Activated CD4-positive, alpha-beta T cell treated with anti-CD3 and anti-CD28 coated beads, Interleukin-2, Interleukin-6, amounts not matched to agents 100 ng/mL and 50 ng/mL, durations not matched to agents 16 hours and 8 hours (primary cell): ENCODE data around the gene MAPKAP1.

Source experiments
- DNase-seq: peaks from one replicate; pipeline ENCODE4 v3.0.0-alpha.2; 2020

The MAPKAP1 gene

DNA sequence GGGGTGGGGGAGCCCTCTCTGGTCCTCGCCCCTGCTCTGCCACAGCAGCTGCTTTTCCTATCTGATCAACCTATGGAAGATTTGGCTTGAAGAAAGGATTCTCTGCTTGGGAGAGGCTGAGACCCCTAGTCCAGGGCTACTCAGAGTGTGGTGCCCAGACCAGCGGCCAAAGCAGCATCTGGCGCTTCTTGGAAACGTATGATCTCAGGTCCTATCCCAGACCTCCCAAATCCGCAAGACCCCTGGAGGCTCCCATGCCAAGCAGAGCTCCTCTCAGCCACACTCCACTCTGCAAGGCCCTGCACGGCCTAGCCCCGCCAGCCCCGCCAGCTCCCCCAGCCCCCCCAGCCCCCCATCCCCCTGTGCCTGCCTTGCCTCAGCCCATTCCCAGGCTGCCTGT lies 263.6 kb downstream of the MAPKAP1 start:
- DNase-seq = no peak

GRCh38 chr9:125442452-125442851 lies 264.6 kb downstream of the MAPKAP1 start:
- no peak for DNase-seq

GRCh38 chr9:125440411-125440810 lies 266.6 kb downstream of the MAPKAP1 start:
- no peak for DNase-seq

GRCh38 chr9:125439434-125440272 lies 267.4 kb downstream of the MAPKAP1 start:
- no peak for DNase-seq

DNA sequence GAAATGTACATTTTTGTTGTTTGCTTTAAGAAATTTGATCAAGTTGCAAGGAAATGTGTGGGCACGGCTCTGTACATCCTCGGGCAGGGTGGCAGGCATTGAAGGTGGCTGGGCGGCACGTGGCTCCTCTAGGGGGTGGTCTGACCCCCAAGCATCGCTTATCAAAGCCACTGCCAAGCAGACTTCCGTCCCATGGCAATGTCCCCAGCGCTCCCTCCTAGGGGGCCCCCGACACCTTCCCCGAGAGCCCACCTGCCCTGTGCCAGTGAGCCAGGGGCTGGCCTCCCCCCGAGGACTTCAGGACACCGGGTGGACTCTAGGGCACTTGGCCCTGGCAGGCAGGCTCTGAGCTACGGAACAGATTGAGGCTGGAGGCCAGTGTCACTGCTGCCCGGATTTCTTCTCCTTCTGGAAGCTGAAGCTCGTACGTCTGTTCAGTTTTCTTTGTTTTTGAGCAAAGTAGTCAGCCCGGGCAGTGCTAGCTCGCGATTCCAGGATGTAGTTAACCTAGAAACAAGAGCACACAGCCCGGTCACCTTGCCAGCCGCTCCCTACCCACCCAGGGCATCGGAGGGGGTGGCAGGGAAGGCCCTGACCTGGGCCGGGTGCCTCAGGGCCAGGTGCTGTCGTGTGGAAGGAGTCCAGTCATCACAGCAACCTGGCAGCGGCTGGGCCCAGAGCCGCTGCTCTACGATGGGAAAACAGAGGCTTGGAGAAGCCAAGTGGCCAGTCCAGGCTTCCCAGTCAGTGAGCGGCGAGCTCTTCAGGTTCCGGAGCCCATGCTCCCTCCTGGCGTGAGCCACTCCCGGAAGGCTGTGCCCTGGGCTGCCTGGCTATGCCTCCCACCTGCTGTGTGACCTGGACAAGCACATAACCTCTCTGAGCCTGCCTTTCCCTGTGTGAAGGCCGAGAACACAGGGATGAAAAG lies 268.2 kb downstream of the MAPKAP1 start:
- DNase-seq = no peak

DNA sequence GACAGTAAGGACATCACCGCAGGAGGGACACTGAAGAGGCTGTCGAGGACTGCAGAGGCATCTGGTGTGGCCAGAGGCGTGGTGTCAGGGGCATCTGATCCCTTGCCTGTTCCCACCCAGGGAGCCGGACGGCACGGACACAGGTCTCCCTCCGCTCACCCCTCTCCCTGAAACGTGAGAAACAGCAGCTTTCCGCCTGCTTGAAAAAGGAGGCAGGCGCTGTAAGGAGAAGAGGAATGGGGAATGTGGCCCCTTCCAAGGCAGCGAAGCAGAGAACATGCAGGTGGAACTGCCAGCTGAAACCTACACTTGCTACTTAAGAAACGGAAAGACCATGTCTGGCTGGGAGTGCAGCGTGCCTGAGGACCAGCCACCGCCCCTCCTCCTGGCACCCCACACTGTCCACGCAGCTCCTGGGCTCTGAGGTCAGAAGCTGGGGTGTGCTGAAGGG lies 269.2 kb downstream of the MAPKAP1 start:
- no peak for DNase-seq

- no peak for DNase-seq
These were observed 270.2 kb downstream of the MAPKAP1 start for GRCh38 chr9:125436613-125437443.

DNA sequence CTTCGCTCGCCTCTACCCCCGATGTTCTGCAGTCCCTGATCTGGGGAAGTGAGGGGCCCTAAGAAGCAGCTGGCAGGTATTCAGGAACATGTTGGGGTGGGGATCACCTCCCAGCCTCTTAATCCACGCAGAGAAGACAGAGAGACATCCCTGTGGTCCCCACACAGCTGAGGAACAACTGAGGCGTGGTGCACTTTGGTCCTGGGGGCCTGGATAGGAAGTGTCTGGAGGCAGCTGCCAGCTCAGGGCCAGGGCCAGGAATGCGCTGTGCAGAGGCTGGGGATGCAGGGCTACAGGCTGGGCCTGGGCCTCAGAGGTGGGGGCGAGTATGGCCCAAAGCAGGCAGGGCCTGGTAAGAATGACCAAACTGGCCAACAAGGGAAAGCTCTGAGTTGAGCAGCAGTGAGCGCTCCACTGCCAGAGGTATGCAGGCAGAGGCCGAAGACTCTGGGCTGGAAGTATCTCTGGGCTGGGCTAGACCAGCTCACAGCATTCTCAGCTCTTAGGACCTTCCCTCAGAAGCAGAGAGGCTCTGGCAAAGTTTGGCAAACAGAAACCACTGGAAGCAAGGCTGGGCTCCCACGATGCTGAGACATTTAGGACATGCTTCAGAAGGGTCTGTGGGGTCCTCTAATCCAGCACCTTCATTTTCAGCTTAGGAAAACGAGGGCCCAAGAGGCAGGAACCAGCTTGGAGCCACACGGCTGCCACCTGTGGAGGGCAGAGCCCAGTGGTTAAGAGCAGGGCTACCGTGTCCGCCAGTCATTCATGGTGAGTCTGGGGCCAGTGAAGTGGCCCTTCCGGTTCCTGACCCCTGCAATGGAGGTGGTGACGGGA lies 271.0 kb downstream of the MAPKAP1 start:
- no peak for DNase-seq

GRCh38 chr9:125434986-125435775 lies 271.8 kb downstream of the MAPKAP1 start:
- DNase-seq = no peak

- no peak for DNase-seq
These were observed 273.5 kb downstream of the MAPKAP1 start for GRCh38 chr9:125433461-125434011.

GRCh38 chr9:125432715-125433385 lies 274.2 kb downstream of the MAPKAP1 start:
- no peak for DNase-seq

- DNase-seq = no peak
These were observed 275.2 kb downstream of the MAPKAP1 start for GRCh38 chr9:125431741-125432271.

- no peak for DNase-seq
These were observed 276.0 kb downstream of the MAPKAP1 start for GRCh38 chr9:125431012-125431305.

GRCh38 chr9:125430161-125431011 lies 276.6 kb downstream of the MAPKAP1 start:
- no peak for DNase-seq

DNA sequence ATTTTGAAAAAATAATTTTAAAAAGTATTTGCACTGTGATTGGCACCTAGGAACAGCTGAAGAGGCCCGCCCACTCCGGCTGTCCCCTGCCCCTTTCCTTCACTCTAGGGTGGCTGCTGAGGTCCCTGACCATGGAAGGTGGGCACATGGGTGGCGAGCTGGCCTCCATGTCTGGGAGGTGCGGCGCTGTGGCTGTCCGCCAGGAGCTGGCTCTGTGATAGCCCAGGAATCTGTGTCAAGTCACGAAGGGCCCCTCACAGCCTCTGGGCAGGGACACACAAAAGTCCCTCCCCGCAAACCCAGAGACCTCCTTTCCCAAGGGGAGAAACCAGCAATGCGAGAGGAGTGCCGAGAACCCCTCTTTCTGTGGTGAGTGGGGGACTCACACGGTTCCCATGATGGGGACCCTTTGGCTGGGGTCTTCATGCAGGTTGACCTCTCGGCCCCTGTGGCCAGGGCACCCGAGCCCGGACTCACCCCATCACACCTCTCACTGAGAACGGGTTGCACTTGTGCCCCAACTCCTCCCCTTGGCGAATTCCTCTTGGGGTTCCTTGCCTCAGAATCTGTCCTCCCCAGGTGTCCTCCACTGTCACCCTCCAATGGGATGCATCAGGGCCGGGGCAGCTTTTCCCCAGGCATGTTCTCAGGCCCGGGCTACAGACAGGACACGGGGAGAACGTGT lies 277.4 kb downstream of the MAPKAP1 start:
- DNase-seq = no peak

DNA sequence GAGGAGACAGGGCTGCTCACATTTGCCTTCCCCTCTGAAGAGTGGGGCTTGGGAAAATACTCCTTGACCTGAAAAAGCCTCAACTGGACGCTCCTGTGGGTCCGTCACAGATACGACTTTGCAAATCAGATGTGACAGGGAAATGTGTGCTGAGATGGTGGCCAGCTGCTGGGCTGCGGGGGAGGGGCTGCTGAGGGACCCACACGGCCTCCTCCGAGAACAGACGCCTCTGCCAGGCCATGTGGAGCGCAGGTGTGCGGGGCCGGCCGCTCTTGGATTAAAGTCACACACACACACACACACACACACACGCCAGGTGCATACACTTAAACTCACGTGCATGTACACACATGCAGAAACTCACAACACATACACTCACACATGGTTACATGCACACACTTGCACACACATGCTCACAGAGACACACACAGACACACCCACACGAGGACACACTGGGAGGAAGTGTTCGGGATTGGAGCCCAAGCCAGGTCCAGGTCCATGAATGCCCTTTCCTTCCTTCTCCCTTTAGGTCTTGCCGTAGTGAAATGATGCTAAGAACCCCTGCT lies 278.0 kb downstream of the MAPKAP1 start:
- no peak for DNase-seq

- DNase-seq = peak; percentile 53
These were observed 278.7 kb downstream of the MAPKAP1 start for GRCh38 chr9:125428060-125428901.
